ENCODE measurements around the gene ITGA3. TPM values are rescaled to one million over a fixed set of nuclear protein-coding genes. Genes with fewer than 3 reads are reported as not detected.

ITGA3 gene
- total and polyA plus RNA-seq, 2 of the 13 experiments (the other 11 are each of a cell fraction or from before 2014, with no cell fraction given) = 0.48 to 0.69 TPM

GRCh38 chr17:50094243-50094752 lies 38.4 kb downstream of the ITGA3 start (continued):
- TF ChIP-seq REST (IDR thresholded peaks at IDR 0.05; ENCODE audit: borderline replicate concordance in 1 of 2, low read depth in 1 of 2, low read length in 2 of 2) (no peak), IKZF1 (IDR thresholded peaks at IDR 0.05) (no peak), SRSF1 (optimal IDR thresholded peaks at IDR 0.05; ENCODE audit: low read depth, low read length) (no peak), FOXC1 (CRISPR knock-in tag; IDR thresholded peaks at IDR 0.05; ENCODE audit: borderline replicate concordance) (0 out of 2 replicates have a peak, but pooled peaks have one; percentile 49), CENPT (CRISPR knock-in tag; IDR thresholded peaks at IDR 0.05; ENCODE audit: low read depth) (no peak), ZNF274 (CRISPR knock-in tag; IDR thresholded peaks at IDR 0.05) (no peak), ZNF543 (CRISPR knock-in tag; IDR thresholded peaks at IDR 0.05) (no peak), TBP (CRISPR knock-in tag; IDR thresholded peaks at IDR 0.05) (no peak), ZNF703 (CRISPR knock-in tag; IDR thresholded peaks at IDR 0.05; ENCODE audit: borderline replicate concordance) (no peak), ZFX (CRISPR knock-in tag; IDR thresholded peaks at IDR 0.05; ENCODE audit: low read depth) (peak; percentile 51; the same call in 1 of the 2 replicates), ZNF615 (CRISPR knock-in tag; IDR thresholded peaks at IDR 0.05; ENCODE audit: borderline replicate concordance) (no peak), ZNF607 (CRISPR knock-in tag; IDR thresholded peaks at IDR 0.05; ENCODE audit: borderline replicate concordance) (no peak)
- TF ChIP-seq, protein P1, sequence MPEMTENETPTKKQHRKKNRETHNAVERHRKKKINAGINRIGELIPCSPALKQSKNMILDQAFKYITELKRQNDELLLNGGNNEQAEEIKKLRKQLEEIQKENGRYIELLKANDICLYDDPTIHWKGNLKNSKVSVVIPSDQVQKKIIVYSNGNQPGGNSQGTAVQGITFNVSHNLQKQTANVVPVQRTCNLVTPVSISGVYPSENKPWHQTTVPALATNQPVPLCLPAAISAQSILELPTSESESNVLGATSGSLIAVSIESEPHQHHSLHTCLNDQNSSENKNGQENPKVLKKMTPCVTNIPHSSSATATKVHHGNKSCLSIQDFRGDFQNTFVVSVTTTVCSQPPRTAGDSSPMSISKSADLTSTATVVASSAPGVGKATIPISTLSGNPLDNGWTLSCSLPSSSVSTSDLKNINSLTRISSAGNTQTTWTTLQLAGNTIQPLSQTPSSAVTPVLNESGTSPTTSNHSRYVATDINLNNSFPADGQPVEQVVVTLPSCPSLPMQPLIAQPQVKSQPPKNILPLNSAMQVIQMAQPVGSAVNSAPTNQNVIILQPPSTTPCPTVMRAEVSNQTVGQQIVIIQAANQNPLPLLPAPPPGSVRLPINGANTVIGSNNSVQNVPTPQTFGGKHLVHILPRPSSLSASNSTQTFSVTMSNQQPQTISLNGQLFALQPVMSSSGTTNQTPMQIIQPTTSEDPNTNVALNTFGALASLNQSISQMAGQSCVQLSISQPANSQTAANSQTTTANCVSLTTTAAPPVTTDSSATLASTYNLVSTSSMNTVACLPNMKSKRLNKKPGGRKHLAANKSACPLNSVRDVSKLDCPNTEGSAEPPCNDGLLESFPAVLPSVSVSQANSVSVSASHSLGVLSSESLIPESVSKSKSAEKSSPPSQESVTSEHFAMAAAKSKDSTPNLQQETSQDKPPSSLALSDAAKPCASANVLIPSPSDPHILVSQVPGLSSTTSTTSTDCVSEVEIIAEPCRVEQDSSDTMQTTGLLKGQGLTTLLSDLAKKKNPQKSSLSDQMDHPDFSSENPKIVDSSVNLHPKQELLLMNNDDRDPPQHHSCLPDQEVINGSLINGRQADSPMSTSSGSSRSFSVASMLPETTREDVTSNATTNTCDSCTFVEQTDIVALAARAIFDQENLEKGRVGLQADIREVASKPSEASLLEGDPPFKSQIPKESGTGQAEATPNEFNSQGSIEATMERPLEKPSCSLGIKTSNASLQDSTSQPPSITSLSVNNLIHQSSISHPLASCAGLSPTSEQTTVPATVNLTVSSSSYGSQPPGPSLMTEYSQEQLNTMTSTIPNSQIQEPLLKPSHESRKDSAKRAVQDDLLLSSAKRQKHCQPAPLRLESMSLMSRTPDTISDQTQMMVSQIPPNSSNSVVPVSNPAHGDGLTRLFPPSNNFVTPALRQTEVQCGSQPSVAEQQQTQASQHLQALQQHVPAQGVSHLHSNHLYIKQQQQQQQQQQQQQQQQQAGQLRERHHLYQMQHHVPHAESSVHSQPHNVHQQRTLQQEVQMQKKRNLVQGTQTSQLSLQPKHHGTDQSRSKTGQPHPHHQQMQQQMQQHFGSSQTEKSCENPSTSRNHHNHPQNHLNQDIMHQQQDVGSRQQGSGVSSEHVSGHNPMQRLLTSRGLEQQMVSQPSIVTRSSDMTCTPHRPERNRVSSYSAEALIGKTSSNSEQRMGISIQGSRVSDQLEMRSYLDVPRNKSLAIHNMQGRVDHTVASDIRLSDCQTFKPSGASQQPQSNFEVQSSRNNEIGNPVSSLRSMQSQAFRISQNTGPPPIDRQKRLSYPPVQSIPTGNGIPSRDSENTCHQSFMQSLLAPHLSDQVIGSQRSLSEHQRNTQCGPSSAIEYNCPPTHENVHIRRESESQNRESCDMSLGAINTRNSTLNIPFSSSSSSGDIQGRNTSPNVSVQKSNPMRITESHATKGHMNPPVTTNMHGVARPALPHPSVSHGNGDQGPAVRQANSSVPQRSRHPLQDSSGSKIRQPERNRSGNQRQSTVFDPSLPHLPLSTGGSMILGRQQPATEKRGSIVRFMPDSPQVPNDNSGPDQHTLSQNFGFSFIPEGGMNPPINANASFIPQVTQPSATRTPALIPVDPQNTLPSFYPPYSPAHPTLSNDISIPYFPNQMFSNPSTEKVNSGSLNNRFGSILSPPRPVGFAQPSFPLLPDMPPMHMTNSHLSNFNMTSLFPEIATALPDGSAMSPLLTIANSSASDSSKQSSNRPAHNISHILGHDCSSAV (CRISPR knock-in tag; IDR thresholded peaks at IDR 0.05; ENCODE audit: borderline replicate concordance) = no peak; the same call in 1 of the 2 replicates
- TF ChIP-seq, protein P2, sequence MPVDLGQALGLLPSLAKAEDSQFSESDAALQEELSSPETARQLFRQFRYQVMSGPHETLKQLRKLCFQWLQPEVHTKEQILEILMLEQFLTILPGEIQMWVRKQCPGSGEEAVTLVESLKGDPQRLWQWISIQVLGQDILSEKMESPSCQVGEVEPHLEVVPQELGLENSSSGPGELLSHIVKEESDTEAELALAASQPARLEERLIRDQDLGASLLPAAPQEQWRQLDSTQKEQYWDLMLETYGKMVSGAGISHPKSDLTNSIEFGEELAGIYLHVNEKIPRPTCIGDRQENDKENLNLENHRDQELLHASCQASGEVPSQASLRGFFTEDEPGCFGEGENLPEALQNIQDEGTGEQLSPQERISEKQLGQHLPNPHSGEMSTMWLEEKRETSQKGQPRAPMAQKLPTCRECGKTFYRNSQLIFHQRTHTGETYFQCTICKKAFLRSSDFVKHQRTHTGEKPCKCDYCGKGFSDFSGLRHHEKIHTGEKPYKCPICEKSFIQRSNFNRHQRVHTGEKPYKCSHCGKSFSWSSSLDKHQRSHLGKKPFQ (CRISPR knock-in tag; IDR thresholded peaks at IDR 0.05; ENCODE audit: insufficient replicate concordance) = no peak
- TF ChIP-seq, protein P3, sequence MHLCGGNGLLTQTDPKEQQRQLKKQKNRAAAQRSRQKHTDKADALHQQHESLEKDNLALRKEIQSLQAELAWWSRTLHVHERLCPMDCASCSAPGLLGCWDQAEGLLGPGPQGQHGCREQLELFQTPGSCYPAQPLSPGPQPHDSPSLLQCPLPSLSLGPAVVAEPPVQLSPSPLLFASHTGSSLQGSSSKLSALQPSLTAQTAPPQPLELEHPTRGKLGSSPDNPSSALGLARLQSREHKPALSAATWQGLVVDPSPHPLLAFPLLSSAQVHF (CRISPR knock-in tag; IDR thresholded peaks at IDR 0.05) = no peak
